Neural cell (in vitro differentiated cells): Measurements from ENCODE around the gene ANTXR1. TPM values are rescaled to one million over a fixed set of nuclear protein-coding genes. Genes with fewer than 3 reads are reported as not detected.

Experiments used
- H2AFZ ChIP-seq: fragments of 200-600, 300-800 bp; sonication (generic), shearing (Covaris generic); 2 replicates; pipeline ENCODE4 v1.6.0; 2014; ENCODE audit warnings: low read depth, mild to moderate bottlenecking, antibody characterized with exemption, low read length, moderate library complexity
- H3F3A ChIP-seq: fragments of 200-600 bp; shearing (Covaris generic); 2 replicates; pipeline ENCODE4 v1.6.1; 2016; ENCODE audit warnings: mild to moderate bottlenecking, moderate library complexity, mixed read lengths, antibody characterized with exemption, low read length; ENCODE audit not compliant: insufficient read depth, poor library complexity, severe bottlenecking
- H3K27ac ChIP-seq: fragments of 200-600, 300-800 bp; sonication (generic), shearing (Covaris generic); 2 replicates; pipeline ENCODE4 v1.5.1; 2014; ENCODE audit warnings: mild to moderate bottlenecking, low read length, moderate library complexity
- H3K27me3 ChIP-seq: fragments of 300-800, 200-600 bp; sonication (generic), shearing (Covaris generic); 2 replicates; pipeline ENCODE4 v1.6.0; 2014; ENCODE audit warnings: mild to moderate bottlenecking, low read depth, low read length, moderate library complexity; ENCODE audit not compliant: insufficient read depth
- H3K36me3 ChIP-seq: fragments of 300-800, 200-600 bp; sonication (generic), shearing (Covaris generic); 2 replicates; pipeline ENCODE4 v1.5.1; 2014; ENCODE audit warnings: mild to moderate bottlenecking, antibody characterized with exemption, low read length, moderate library complexity; ENCODE audit not compliant: insufficient read depth
- H3K4me2 ChIP-seq: fragments of 300-800, 200-600 bp; sonication (generic), shearing (Covaris generic); 2 replicates; pipeline ENCODE4 v1.6.0; 2014; ENCODE audit warnings: mild to moderate bottlenecking, low read length
- H3K4me3 ChIP-seq: fragments of 300-800, 200-600 bp; sonication (generic), shearing (Covaris generic); 2 replicates; pipeline ENCODE4 v1.5.1; 2014; ENCODE audit warnings: mild to moderate bottlenecking, low read length, moderate library complexity
- H3K79me2 ChIP-seq: fragments of 200-600 bp; shearing (Covaris generic); replicated peaks from 2 replicates; pipeline ENCODE4 v1.6.0; 2014; ENCODE audit warnings: mild to moderate bottlenecking, low read length, moderate library complexity; ENCODE audit not compliant: insufficient read depth
- H3K9ac ChIP-seq: fragments of 300-800, 200-600 bp; sonication (generic), shearing (Covaris generic); 2 replicates; pipeline ENCODE4 v1.6.1; 2016; ENCODE audit warnings: mild to moderate bottlenecking, low read length, mixed read lengths
- H3K9me2 ChIP-seq: fragments of 200-600 bp; shearing (Covaris generic); 2 replicates; pipeline ENCODE4 v1.6.1; 2016; ENCODE audit warnings: mild to moderate bottlenecking, low read length, mixed read lengths; ENCODE audit not compliant: insufficient read depth
- H3K9me3 ChIP-seq: fragments of 200-600, 300-800 bp; sonication (generic), shearing (Covaris generic); 2 replicates; pipeline ENCODE4 v1.6.1; 2016; ENCODE audit warnings: mild to moderate bottlenecking, mixed run types, low read length, moderate library complexity, mixed read lengths
- H4K20me1 ChIP-seq: fragments of 200-600 bp; shearing (Covaris generic); 2 replicates; pipeline ENCODE4 v1.6.1; 2016; ENCODE audit warnings: mild to moderate bottlenecking, mixed run types; ENCODE audit not compliant: insufficient read depth
- CTCF ChIP-seq: fragments of 450-650 bp; IDR thresholded peaks from 2 replicates; pipeline ENCODE4 v1.5.1; 2014; ENCODE audit warnings: antibody characterized with exemption, mild to moderate bottlenecking, moderate library complexity; ENCODE audit not compliant: poor library complexity, severe bottlenecking
- EP300 ChIP-seq: fragments of 450-650 bp; conservative IDR thresholded peaks from 2 replicates; pipeline ENCODE4 v1.6.1; 2014; ENCODE audit warnings: antibody characterized with exemption, mild to moderate bottlenecking, moderate library complexity; ENCODE audit not compliant: poor library complexity, severe bottlenecking
- EZH2 ChIP-seq: fragments of 200-600, 300-800 bp; shearing (Covaris generic), sonication (generic); IDR thresholded peaks from 2 replicates; pipeline ENCODE4 v1.6.1; 2014; ENCODE audit warnings: antibody characterized with exemption, low read length, borderline replicate concordance, mild to moderate bottlenecking; ENCODE audit not compliant: insufficient read depth, poor library complexity, severe bottlenecking
- MXI1 ChIP-seq: fragments of 450-650 bp; conservative IDR thresholded peaks from 2 replicates; pipeline ENCODE4 v1.6.1; 2014; ENCODE audit warnings: antibody characterized with exemption, mild to moderate bottlenecking; ENCODE audit not compliant: poor library complexity, severe bottlenecking
- POLR2AphosphoS5 ChIP-seq: IDR thresholded peaks from 2 replicates; pipeline ENCODE4 v1.6.1; 2012
- RAD21 ChIP-seq: fragments of 450-650 bp; conservative IDR thresholded peaks from 2 replicates; pipeline ENCODE4 v1.6.1; 2014; ENCODE audit warnings: antibody characterized with exemption, mild to moderate bottlenecking, moderate library complexity
- REST ChIP-seq: IDR thresholded peaks from 2 replicates; pipeline ENCODE4 v1.6.1; 2012; ENCODE audit warnings: borderline replicate concordance
- SMC3 ChIP-seq: fragments of 450-650 bp; conservative IDR thresholded peaks from 2 replicates; pipeline ENCODE4 v1.6.1; 2014; ENCODE audit warnings: antibody characterized with exemption, mild to moderate bottlenecking, moderate library complexity; ENCODE audit not compliant: poor library complexity
- TAF1 ChIP-seq: IDR thresholded peaks from 2 replicates; pipeline ENCODE4 v1.6.1; 2012; ENCODE audit warnings: low read depth
- polyA plus RNA-seq: library from polyadenylated mRNA; depleted of rRNA; stranded (reverse); fragments of >200 nt; gene quantifications from 2 replicates; pipeline ENCODE4 v1.2.3, GENCODE V29; 2014

ANTXR1 gene
- polyA plus RNA-seq, 1 donor from 2014 or later, result 4.9 TPM

GRCh38 chr2:69216535-69217332 lies 203.8 kb downstream of the ANTXR1 start:
- Histone ChIP-seq H3K27ac (no peak overlapping the region), H3F3A (no peaks in the 10 kb centered on the region), H3K36me3 (no peaks in the 10 kb centered on the region), H3K9me3 (no peaks in the 10 kb centered on the region), H3K4me2 (no peak overlapping the region), H3K27me3 (no peaks in the 10 kb centered on the region), H3K79me2 (no peaks in the 10 kb centered on the region), H4K20me1 (no peaks in the 10 kb centered on the region), H3K9me2 (no peaks in the 10 kb centered on the region), H3K9ac (no peak overlapping the region), H3K4me3 (no peak overlapping the region), H2AFZ (no peak overlapping the region)
- no peak for TF ChIP-seq SMC3
- no peak for TF ChIP-seq POLR2AphosphoS5
- TF ChIP-seq CTCF, result no peak
- TF ChIP-seq MXI1, result no peak
- no peak for TF ChIP-seq RAD21
- no peak for TF ChIP-seq TAF1
- TF ChIP-seq EZH2, result no peak
- no peak for TF ChIP-seq REST
- TF ChIP-seq EP300, result no peak

GRCh38 chr2:69217333-69218080 lies 204.5 kb downstream of the ANTXR1 start:
- H2AFZ ChIP-seq, result no peak overlapping the region
- no peaks in the 10 kb centered on the region for H3F3A ChIP-seq
- H3K4me2 ChIP-seq, result no peak overlapping the region
- no peaks in the 10 kb centered on the region for H3K36me3 ChIP-seq
- no peaks in the 10 kb centered on the region for H3K79me2 ChIP-seq
- H3K4me3 ChIP-seq, result no peak overlapping the region
- H3K27me3 ChIP-seq, result no peaks in the 10 kb centered on the region
- H3K9ac ChIP-seq, result no peak overlapping the region
- no peaks in the 10 kb centered on the region for H4K20me1 ChIP-seq
- TF ChIP-seq EP300 (no peak), REST (no peak), SMC3 (no peak), EZH2 (no peak), TAF1 (no peak), POLR2AphosphoS5 (no peak), RAD21 (no peak), CTCF (no peak), MXI1 (no peak)
- no peaks in the 10 kb centered on the region for H3K9me3 ChIP-seq
- no peak overlapping the region for H3K27ac ChIP-seq
- no peaks in the 10 kb centered on the region for H3K9me2 ChIP-seq
